HG03571 (cell line): ENCODE measurements around the gene CAPN13.

Experiments
- ATAC-seq: cut with Tn5 transposase; IDR thresholded peaks from one replicate; pipeline ENCODE4 v1.9.1; 2021; ENCODE audit not compliant: unreplicated experiment

The CAPN13 gene

GRCh38 chr2:30686000-30686399, 121.2 kb downstream of the CAPN13 start:
- ATAC-seq: no peak

GRCh38 chr2:30684996-30685395, 122.2 kb downstream of the CAPN13 start:
- ATAC-seq: no peak

GRCh38 chr2:30684516-30684915, 122.7 kb downstream of the CAPN13 start:
- ATAC-seq: no peak

GRCh38 chr2:30684026-30684425, 123.2 kb downstream of the CAPN13 start:
- no peak for ATAC-seq

- no peak for ATAC-seq
Measured at GRCh38 chr2:30683236-30683956, 123.8 kb downstream of the CAPN13 start.

GRCh38 chr2:30681022-30681421, 126.2 kb downstream of the CAPN13 start:
- no peak for ATAC-seq

- ATAC-seq: no peak
Measured at GRCh38 chr2:30680121-30680520, 127.1 kb downstream of the CAPN13 start.

GRCh38 chr2:30679426-30680088, 127.7 kb downstream of the CAPN13 start:
- ATAC-seq: no peak

GRCh38 chr2:30678410-30679137, 128.7 kb downstream of the CAPN13 start:
- no peak for ATAC-seq

- ATAC-seq: no peak
Measured at GRCh38 chr2:30677861-30678385, 129.3 kb downstream of the CAPN13 start.

GRCh38 chr2:30677231-30677630, 130.0 kb downstream of the CAPN13 start:
- ATAC-seq: no peak

- no peak for ATAC-seq
Measured at GRCh38 chr2:30675758-30676157, 131.5 kb downstream of the CAPN13 start.

- no peak for ATAC-seq
Measured at GRCh38 chr2:30673127-30673526, 134.1 kb downstream of the CAPN13 start.
